ENCODE data around the gene SLC7A14.

The SLC7A14 gene

GRCh38 chr3:170517242-170517945 is 68.5 kb downstream of the SLC7A14 start:
- Histone ChIP-seq H3K9ac (no peak overlapping the region), H3K4me1 (peaks cover 0 to 8% (median 0%) of the 10 kb centered on the region in 10 experiments; a peak in 5 of 20 replicates), H4K20me1 (no peaks in the 10 kb centered on the region), H3K27me3 (no peaks in the 10 kb centered on the region), H3K9me3 (replicated peaks in 1 of 11) (no peaks in the 10 kb centered on the region), H3K27ac (no peak overlapping the region), H3K36me3 (no peaks in the 10 kb centered on the region), H3K4me3 (no peak overlapping the region), H3K4me2 (peak overlapping the region in 4 of 11 experiments; percentile 8 to 35 (median 24); a peak in 4 of 22 replicates)
- TF ChIP-seq Cebpa-rat (IDR thresholded peaks at IDR 0.05), result no peak

DNA sequence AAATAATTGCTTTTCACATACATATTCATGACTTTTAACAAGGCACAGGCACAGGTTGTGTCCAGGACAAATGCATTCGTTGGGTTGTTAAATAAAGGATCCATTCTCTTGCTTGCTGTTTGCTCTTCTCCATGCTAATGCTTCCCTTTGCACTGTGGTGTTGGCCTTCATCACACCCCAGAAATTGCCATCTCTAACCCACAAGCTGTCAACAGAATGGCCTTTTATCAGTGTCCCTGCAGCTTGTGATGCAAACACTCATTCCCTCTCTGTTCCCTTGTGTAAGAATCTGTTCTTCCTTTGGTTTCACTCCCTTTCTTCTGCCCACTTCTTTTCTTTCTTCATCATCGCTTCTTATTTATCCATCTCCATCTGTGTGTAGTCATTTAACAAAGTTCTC is 72.2 kb downstream of the SLC7A14 start:
- no peaks in the 10 kb centered on the region for H3K27me3 ChIP-seq
- H4K20me1 ChIP-seq, result no peaks in the 10 kb centered on the region
- no peak overlapping the region for H3K27ac ChIP-seq
- no peaks in the 10 kb centered on the region for H3K36me3 ChIP-seq
- no peak for TF ChIP-seq Cebpa-rat (IDR thresholded peaks at IDR 0.05)
- no peak overlapping the region for H3K4me3 ChIP-seq
- H3K4me2 ChIP-seq, result no peak overlapping the region
- no peaks in the 10 kb centered on the region for H3K9me3 ChIP-seq (replicated peaks in 1 of 11)
- H3K4me1 ChIP-seq, result peaks cover 0 to 13% (median 4%) of the 10 kb centered on the region in 10 experiments; a peak in 9 of 20 replicates
- no peak overlapping the region for H3K9ac ChIP-seq

- TF ChIP-seq Cebpa-rat (IDR thresholded peaks at IDR 0.05), result no peak
- no peak overlapping the region for H3K4me3 ChIP-seq
- H3K36me3 ChIP-seq, result no peaks in the 10 kb centered on the region
- no peaks in the 10 kb centered on the region for H3K27me3 ChIP-seq
- no peak overlapping the region for H3K27ac ChIP-seq
- no peaks in the 10 kb centered on the region for H3K9me3 ChIP-seq (replicated peaks in 1 of 11)
- H3K9ac ChIP-seq, result no peak overlapping the region
- no peak overlapping the region for H3K4me2 ChIP-seq
- H3K4me1 ChIP-seq, result peaks cover 15 to 27% (median 21%) of the 10 kb centered on the region in 10 experiments
- no peaks in the 10 kb centered on the region for H4K20me1 ChIP-seq
These were observed 74.5 kb downstream of the SLC7A14 start for GRCh38 chr3:170511371-170511770.

GRCh38 chr3:170508839-170509238 is 77.0 kb downstream of the SLC7A14 start:
- no peaks in the 10 kb centered on the region for H3K27me3 ChIP-seq
- no peaks in the 10 kb centered on the region for H3K9me3 ChIP-seq (replicated peaks in 1 of 11)
- peak overlapping the region in 6 of 11 experiments; percentile 4 to 47 (median 38); a peak in 7 of 22 replicates for H3K4me2 ChIP-seq
- H3K9ac ChIP-seq, result no peak overlapping the region
- no peaks in the 10 kb centered on the region for H3K36me3 ChIP-seq
- peaks cover 18 to 29% (median 24%) of the 10 kb centered on the region in 10 experiments for H3K4me1 ChIP-seq
- no peak overlapping the region for H3K4me3 ChIP-seq
- no peak for TF ChIP-seq Cebpa-rat (IDR thresholded peaks at IDR 0.05)
- H3K27ac ChIP-seq, result no peak overlapping the region
- H4K20me1 ChIP-seq, result no peaks in the 10 kb centered on the region

GRCh38 chr3:170508291-170508690 is 77.6 kb downstream of the SLC7A14 start:
- Histone ChIP-seq H3K27ac (no peak overlapping the region), H3K4me2 (peak overlapping the region in 9 of 11 experiments; percentile 26 to 55 (median 40); a peak in 11 of 22 replicates), H3K9ac (no peak overlapping the region), H3K27me3 (no peaks in the 10 kb centered on the region), H3K36me3 (no peaks in the 10 kb centered on the region), H4K20me1 (no peaks in the 10 kb centered on the region), H3K4me3 (no peak overlapping the region), H3K4me1 (peaks cover 18 to 29% (median 24%) of the 10 kb centered on the region in 10 experiments), H3K9me3 (replicated peaks in 1 of 11) (no peaks in the 10 kb centered on the region)
- TF ChIP-seq Cebpa-rat (IDR thresholded peaks at IDR 0.05), result no peak

DNA sequence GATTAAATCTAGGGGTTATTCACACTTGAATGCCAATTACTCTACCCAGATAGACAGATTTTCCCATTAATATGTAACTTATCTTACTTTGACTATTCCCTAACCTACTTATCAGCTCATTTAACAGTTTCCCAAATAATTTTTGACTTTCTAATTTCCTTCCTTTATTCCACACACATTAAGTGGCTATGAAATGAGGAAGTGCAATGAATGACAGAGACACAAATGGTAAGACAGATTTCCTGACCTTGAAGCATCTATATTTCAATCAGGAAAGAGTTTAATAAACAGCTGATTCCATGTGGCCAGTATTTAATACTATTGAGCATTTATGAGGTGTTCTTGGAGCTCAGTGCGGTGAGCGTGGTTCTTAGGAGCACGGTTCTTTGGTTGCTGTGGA is 78.8 kb downstream of the SLC7A14 start:
- no peak overlapping the region; a peak in 1 of 22 replicates for H3K27ac ChIP-seq
- no peaks in the 10 kb centered on the region for H3K9me3 ChIP-seq (replicated peaks in 1 of 11)
- H4K20me1 ChIP-seq, result no peaks in the 10 kb centered on the region
- H3K4me1 ChIP-seq, result peaks cover 18 to 29% (median 24%) of the 10 kb centered on the region in 10 experiments
- no peaks in the 10 kb centered on the region for H3K36me3 ChIP-seq
- no peak overlapping the region for H3K4me3 ChIP-seq
- H3K27me3 ChIP-seq, result no peaks in the 10 kb centered on the region
- peak overlapping the region; percentile 22 to 56 (median 40); a peak in 20 of 22 replicates for H3K4me2 ChIP-seq
- no peak overlapping the region for H3K9ac ChIP-seq
- no peak for TF ChIP-seq Cebpa-rat (IDR thresholded peaks at IDR 0.05)

DNA sequence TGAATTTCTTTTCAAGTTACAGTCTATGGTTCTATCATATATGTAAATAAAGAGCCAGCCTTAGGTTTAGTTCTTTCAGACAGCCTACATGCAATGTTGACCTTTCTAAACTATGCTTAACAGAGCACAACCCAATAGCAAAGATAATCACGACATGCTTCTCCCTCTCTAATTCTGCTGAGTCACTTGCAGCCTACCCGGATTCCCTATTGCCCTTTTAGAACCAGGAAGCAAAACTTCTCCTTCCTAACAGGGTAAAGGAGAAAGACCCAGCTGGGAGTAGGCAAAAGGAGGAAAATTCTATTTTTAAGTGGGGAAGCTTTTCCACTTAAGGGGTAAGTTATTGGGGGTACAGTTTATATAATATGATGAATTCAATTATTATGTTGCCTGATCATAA is 79.3 kb downstream of the SLC7A14 start:
- H3K4me2 ChIP-seq, result peak overlapping the region in 6 of 11 experiments; percentile 22 to 56 (median 44); a peak in 13 of 22 replicates
- peak overlapping the region in 1 of 11 experiments; percentile 17; a peak in 1 of 22 replicates for H3K27ac ChIP-seq

DNA sequence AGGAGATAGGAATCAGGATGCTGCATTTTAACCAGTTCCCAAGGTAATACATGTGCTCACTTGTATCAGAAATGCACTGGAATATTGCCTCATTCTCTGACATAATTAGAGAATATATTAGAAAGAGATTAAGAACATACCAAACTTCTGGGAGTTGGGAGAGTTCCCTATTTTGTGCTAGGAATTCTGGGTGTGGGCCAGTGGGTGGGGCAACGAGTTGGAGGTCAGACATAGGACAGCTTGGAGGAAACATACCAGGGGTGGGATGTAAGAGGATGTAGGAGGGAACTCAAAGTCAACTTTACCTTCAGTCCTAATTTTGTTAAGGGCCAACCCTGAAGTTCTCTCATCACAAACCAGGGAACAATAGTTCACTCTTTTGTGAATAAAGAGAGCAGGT is 83.6 kb downstream of the SLC7A14 start:
- no peak for TF ChIP-seq Cebpa-rat (IDR thresholded peaks at IDR 0.05)
- Histone ChIP-seq H3K4me2 (no peak overlapping the region), H3K27me3 (no peaks in the 10 kb centered on the region), H3K27ac (no peak overlapping the region), H3K4me1 (peaks cover 1 to 14% (median 9%) of the 10 kb centered on the region in 10 experiments; a peak in 18 of 20 replicates), H3K4me3 (no peak overlapping the region), H4K20me1 (no peaks in the 10 kb centered on the region), H3K9me3 (replicated peaks in 1 of 11) (no peaks in the 10 kb centered on the region), H3K36me3 (no peaks in the 10 kb centered on the region), H3K9ac (no peak overlapping the region)

More for the DNA sequence above, 79.3 kb downstream of the SLC7A14 start:
- no peaks in the 10 kb centered on the region for H3K9me3 ChIP-seq (replicated peaks in 1 of 11)
- H3K4me1 ChIP-seq, result peaks cover 18 to 29% (median 24%) of the 10 kb centered on the region in 10 experiments
- H3K4me3 ChIP-seq, result no peak overlapping the region
- H3K27me3 ChIP-seq, result no peaks in the 10 kb centered on the region
- H3K36me3 ChIP-seq, result no peaks in the 10 kb centered on the region
- no peaks in the 10 kb centered on the region for H4K20me1 ChIP-seq
- no peak for TF ChIP-seq Cebpa-rat (IDR thresholded peaks at IDR 0.05)
- H3K9ac ChIP-seq, result no peak overlapping the region

- no peak overlapping the region for H3K9ac ChIP-seq
- no peaks in the 10 kb centered on the region for H3K27me3 ChIP-seq
- H3K9me3 ChIP-seq (replicated peaks in 1 of 11), result no peaks in the 10 kb centered on the region
- peaks cover 0 to 1% (median 0%) of the 10 kb centered on the region in 10 experiments; a peak in 4 of 20 replicates for H3K4me1 ChIP-seq
- H3K27ac ChIP-seq, result no peak overlapping the region
- no peaks in the 10 kb centered on the region for H3K36me3 ChIP-seq
- no peak for TF ChIP-seq Cebpa-rat (IDR thresholded peaks at IDR 0.05)
- no peak overlapping the region for H3K4me2 ChIP-seq
- H4K20me1 ChIP-seq, result no peaks in the 10 kb centered on the region
- no peak overlapping the region for H3K4me3 ChIP-seq
These were observed 84.9 kb downstream of the SLC7A14 start for GRCh38 chr3:170500995-170501394.

GRCh38 chr3:170500462-170500861 is 85.4 kb downstream of the SLC7A14 start:
- H3K9me3 ChIP-seq (replicated peaks in 1 of 11), result no peaks in the 10 kb centered on the region
- H3K27me3 ChIP-seq, result no peaks in the 10 kb centered on the region
- no peak overlapping the region for H3K4me2 ChIP-seq
- H3K4me3 ChIP-seq, result no peak overlapping the region
- H3K9ac ChIP-seq, result no peak overlapping the region
- no peak overlapping the region for H3K27ac ChIP-seq
- TF ChIP-seq Cebpa-rat (IDR thresholded peaks at IDR 0.05), result no peak
- H3K4me1 ChIP-seq, result no peaks in the 10 kb centered on the region
- H4K20me1 ChIP-seq, result no peaks in the 10 kb centered on the region
- H3K36me3 ChIP-seq, result no peaks in the 10 kb centered on the region
